ENCODE measurements around the gene TBL1Y. TPM values are rescaled to one million over a fixed set of nuclear protein-coding genes. Genes with fewer than 3 reads are reported as not detected.

TBL1Y gene
- polyA plus RNA-seq, 1 experiment = not detected

- POLR2A ChIA-PET = no interaction called here
- CTCF ChIA-PET = no interaction called here
- DNase-seq (ENCODE audit: low read depth) = no peak
- Histone ChIP-seq H3K4me3 (ENCODE audit: low read depth, low read length) (no peak overlapping the region), H3K36me3 (ENCODE audit: control insufficient read depth, insufficient read depth, low read length) (no peaks in the 10 kb centered on the region), H3K27me3 (ENCODE audit: control insufficient read depth, insufficient read depth, low read length) (no peaks in the 10 kb centered on the region)
- no peak for TF ChIP-seq CTCF (IDR thresholded peaks at IDR 0.05; ENCODE audit: insufficient read depth, low read depth, low read length)
Measured at GRCh38 chrY:7097021-7097420, 186.5 kb downstream of the TBL1Y start.

- Histone ChIP-seq H3K36me3 (ENCODE audit: control insufficient read depth, insufficient read depth, low read length) (no peaks in the 10 kb centered on the region), H3K27me3 (ENCODE audit: control insufficient read depth, insufficient read depth, low read length) (no peaks in the 10 kb centered on the region), H3K4me3 (ENCODE audit: low read depth, low read length) (no peak overlapping the region)
- TF ChIP-seq CTCF (IDR thresholded peaks at IDR 0.05; ENCODE audit: insufficient read depth, low read depth, low read length) = no peak
- ChIA-PET CTCF (no interaction called here), POLR2A (no interaction called here)
- no peak for DNase-seq (ENCODE audit: low read depth)
Measured at GRCh38 chrY:7099742-7100141, 189.2 kb downstream of the TBL1Y start.

- ChIA-PET CTCF (no interaction called here), POLR2A (no interaction called here)
- no peak for TF ChIP-seq CTCF (IDR thresholded peaks at IDR 0.05; ENCODE audit: insufficient read depth, low read depth, low read length)
- H3K36me3 ChIP-seq (ENCODE audit: control insufficient read depth, insufficient read depth, low read length) = no peaks in the 10 kb centered on the region
- no peak overlapping the region for H3K4me3 ChIP-seq (ENCODE audit: low read depth, low read length)
- no peak for DNase-seq (ENCODE audit: low read depth)
- no peaks in the 10 kb centered on the region for H3K27me3 ChIP-seq (ENCODE audit: control insufficient read depth, insufficient read depth, low read length)
Measured at GRCh38 chrY:7102680-7103079, 192.2 kb downstream of the TBL1Y start.

- Histone ChIP-seq H3K36me3 (ENCODE audit: control insufficient read depth, insufficient read depth, low read length) (no peaks in the 10 kb centered on the region), H3K4me3 (ENCODE audit: low read depth, low read length) (no peak overlapping the region), H3K27me3 (ENCODE audit: control insufficient read depth, insufficient read depth, low read length) (no peaks in the 10 kb centered on the region)
- ChIA-PET POLR2A (no interaction called here), CTCF (no interaction called here)
- no peak for TF ChIP-seq CTCF (IDR thresholded peaks at IDR 0.05; ENCODE audit: insufficient read depth, low read depth, low read length)
- DNase-seq (ENCODE audit: low read depth) = no peak
Measured at GRCh38 chrY:7107179-7107578, 196.7 kb downstream of the TBL1Y start.

GRCh38 chrY:7110086-7110485, 199.6 kb downstream of the TBL1Y start:
- Histone ChIP-seq H3K4me3 (ENCODE audit: low read depth, low read length) (no peak overlapping the region), H3K27me3 (ENCODE audit: control insufficient read depth, insufficient read depth, low read length) (no peaks in the 10 kb centered on the region), H3K36me3 (ENCODE audit: control insufficient read depth, insufficient read depth, low read length) (no peaks in the 10 kb centered on the region)
- CTCF ChIA-PET = no interaction called here
- POLR2A ChIA-PET = no interaction called here
- no peak for DNase-seq (ENCODE audit: low read depth)
- TF ChIP-seq CTCF (IDR thresholded peaks at IDR 0.05; ENCODE audit: insufficient read depth, low read depth, low read length) = no peak

Measured in BJ (cell line).